Stimulated activated CD8-positive, alpha-beta memory T cell treated with anti-CD3 and anti-CD28 coated beads, Interleukin-4, amount 100 ng/mL, for 1 hour (primary cell): ENCODE measurements around the gene FIZ1.
"Not testable (repeated sequence)": the region's sequence is repeated elsewhere in the genome, so short reads cannot be mapped to it uniquely, and the experiment has no call there.

Source experiments
- DNase-seq, 2 donors: peaks; one replicate each; pipeline ENCODE4 v3.0.0-alpha.2; 2020; ENCODE audit warnings: low read depth in 2 of 2, low spot score in 1 of 2

Gene FIZ1

GRCh38 chr19:55598034-55598433, 1.3 kb downstream of the FIZ1 start:
- no peak for DNase-seq

GRCh38 chr19:55597501-55597921, 1.8 kb downstream of the FIZ1 start:
- no peak for DNase-seq

GRCh38 chr19:55596304-55596703, 3.0 kb downstream of the FIZ1 start:
- DNase-seq, result no peak

- no peak for DNase-seq
Observed at GRCh38 chr19:55594996-55595545, 4.2 kb downstream of the FIZ1 start.

- no peak for DNase-seq
Observed at GRCh38 chr19:55593096-55593772, 6.1 kb downstream of the FIZ1 start.

GRCh38 chr19:55592391-55593090, 6.8 kb downstream of the FIZ1 start:
- no peak for DNase-seq

- no peak for DNase-seq
Observed at GRCh38 chr19:55591555-55591954, 7.8 kb downstream of the FIZ1 start.

GRCh38 chr19:55590617-55591016, 8.7 kb downstream of the FIZ1 start:
- no peak for DNase-seq

- DNase-seq, result no peak
Observed at GRCh38 chr19:55590109-55590508, 9.2 kb downstream of the FIZ1 start.

- DNase-seq, result no peak
Observed at GRCh38 chr19:55588738-55589137, 10.6 kb downstream of the FIZ1 start.

GRCh38 chr19:55586976-55587668, 12.2 kb downstream of the FIZ1 start:
- DNase-seq, result peak; percentile 80 to 84

GRCh38 chr19:55585658-55586339, 13.5 kb downstream of the FIZ1 start:
- no peak for DNase-seq

GRCh38 chr19:55584871-55585270, 14.4 kb downstream of the FIZ1 start:
- no peak for DNase-seq

- not testable (repeated sequence) for DNase-seq
Observed at GRCh38 chr19:55583897-55584296, 15.4 kb downstream of the FIZ1 start.

- not testable (repeated sequence) for DNase-seq
Observed at GRCh38 chr19:55582284-55582683, 17.0 kb downstream of the FIZ1 start.

GRCh38 chr19:55581823-55582223, 17.5 kb downstream of the FIZ1 start:
- no peak for DNase-seq

GRCh38 chr19:55581145-55581822, 18.0 kb downstream of the FIZ1 start:
- DNase-seq, result no peak

GRCh38 chr19:55580628-55581144, 18.6 kb downstream of the FIZ1 start, which contains the start of gene ZNF579:
Gene ZNF579 (minus strand): TSS chr19:55580848. CDS start chr19:55579639, 1,209 bp downstream.
- DNase-seq, result peak; percentile 44 to 47

GRCh38 chr19:55579766-55580621, 19.3 kb downstream of the FIZ1 start:
- no peak for DNase-seq
